NCI-H1930 (cell line): ENCODE results near the gene AATK.

Source experiments
- DNase-seq, 2 experiments: peaks; one replicate each; lab custom pipeline; 2025; lab: John Stamatoyannopoulos, UW

Gene AATK

DNA sequence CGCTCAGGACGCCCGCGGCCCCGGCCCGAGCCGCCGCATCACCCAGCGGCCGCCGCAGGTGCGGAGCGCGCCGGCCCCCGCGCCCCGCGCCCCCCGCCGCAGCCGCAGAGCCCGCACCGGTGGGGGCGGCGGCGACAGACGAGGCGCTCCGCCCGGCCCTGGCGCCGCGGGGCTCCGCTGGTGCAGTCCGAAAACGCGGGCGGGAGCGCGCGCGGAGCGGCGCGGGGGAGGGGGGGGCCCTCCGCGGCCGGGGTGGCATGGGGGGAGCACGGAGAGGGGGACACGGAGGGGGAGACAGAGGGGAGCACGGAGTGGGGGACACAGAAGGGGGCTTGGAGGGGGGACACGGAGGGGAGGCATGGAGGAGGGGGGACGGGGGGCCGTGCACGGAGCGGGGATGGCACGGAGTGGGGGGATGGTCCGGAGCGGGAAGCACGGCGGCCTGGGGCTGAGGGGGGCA, at the start of gene AATK:
AATK (minus strand) TSS at position 189 of the 460 bp plus-strand sequence. CDS start 229 bp downstream, outside the sequence.
- no peak for DNase-seq

- no peak for DNase-seq
These were observed 48.0 kb upstream of the AATK start for GRCh38 chr17:81213978-81214377.

- DNase-seq: no peak
These were observed 46.3 kb upstream of the AATK start for GRCh38 chr17:81212365-81212764.

- no peak for DNase-seq
These were observed 44.8 kb upstream of the AATK start for GRCh38 chr17:81210868-81211267.

DNA sequence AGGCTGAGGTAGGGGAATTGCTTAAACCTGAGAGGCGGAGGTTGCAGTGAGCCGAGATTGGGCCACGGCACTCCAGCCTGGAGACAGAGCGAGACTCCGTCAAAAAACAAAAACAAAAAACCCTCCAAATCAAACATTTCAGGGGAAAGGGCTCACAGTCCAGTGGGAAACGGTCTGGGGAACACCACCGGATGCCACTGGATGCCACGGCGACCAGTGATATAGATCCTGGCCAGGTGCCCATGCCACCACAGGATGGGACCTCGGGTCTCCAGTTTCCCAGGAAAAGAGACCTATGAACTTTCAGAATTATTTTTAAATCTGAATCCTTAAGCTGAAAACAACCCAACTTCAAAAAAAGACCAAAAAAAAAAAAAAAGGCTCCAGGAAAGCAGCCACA, 44.4 kb upstream of the AATK start:
- no peak for DNase-seq

DNA sequence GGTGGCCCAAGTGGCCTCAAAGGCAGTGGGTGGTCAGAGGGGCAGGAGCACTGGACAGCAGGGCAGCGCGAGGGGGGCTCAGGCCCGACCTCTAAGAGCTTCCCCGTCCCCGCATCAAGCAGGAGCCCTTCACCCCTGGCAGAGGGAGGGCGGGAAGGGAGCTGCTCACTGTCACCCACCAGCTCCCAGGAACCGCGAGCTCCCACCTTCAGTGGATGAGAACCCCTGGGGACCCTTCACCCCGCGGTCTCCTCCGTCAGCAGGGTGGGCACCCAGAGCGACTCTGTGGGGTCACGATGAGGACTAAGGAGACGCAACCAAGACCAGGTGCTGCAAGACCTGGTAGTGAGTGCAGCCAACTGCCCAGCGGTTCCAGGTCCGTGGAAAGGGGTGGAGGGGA, 43.1 kb upstream of the AATK start:
- DNase-seq: no peak

DNA sequence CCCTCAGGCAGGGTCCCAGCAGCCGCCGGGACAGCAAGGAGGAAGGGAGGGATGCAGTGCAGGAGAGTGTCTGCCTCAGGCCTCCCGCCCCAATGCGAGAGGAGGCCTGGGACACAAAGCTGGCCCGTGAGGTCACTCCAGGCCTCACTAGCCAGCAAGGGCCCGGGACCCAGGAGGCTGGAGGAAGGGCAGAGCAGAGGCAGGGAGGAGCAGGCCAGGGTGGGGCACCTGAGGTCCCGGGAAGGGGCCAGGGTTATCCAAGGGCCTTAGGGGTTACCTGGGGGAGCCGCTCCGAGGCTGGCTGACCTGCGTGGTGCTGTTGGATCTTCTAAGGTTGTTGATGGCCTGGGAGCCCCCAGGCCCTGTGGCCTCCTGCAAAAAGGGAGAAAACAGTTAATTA, 42.6 kb upstream of the AATK start:
- no peak for DNase-seq

DNA sequence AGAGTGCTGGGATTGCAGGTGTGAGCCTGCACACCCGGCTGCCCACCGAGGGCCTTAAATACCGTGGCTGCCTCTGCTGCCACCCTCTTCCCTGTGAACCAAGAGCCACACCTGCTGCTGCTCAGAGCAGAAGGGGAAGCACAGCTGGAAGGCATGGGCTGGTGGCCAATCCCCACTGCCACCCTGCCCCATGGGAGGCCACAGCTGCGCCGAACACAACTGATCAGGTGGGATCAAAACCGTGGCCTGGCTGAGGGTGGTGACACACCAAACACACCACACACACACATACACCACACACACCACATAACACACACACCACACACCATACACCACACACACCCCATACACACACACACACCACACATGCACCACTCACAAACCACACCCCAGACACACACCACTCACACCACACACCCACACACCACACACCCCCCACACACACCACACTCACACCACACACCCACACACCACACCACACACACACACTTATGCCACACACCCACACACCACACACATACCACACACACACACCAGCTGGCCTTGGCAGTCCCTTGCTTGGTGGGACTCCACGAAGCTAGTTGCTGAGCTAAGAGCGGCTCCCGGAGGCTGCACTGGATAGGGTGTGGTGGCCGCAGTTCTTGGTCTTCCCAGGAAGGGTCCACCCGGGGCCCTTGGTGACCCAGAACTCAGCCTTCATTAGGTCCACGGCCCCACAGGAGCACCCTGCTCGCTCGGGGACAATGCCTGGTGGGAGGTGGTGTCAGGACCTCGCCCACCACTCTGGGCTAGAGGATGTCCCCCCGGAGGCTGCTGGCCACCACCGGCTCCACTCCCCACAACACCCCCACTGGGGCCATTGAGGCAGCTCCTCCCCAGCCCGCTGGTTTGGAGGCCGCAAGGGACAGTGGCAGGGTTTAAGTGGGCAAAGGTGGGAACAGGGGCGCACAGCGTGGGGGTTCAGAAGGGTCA, 41.9 kb upstream of the AATK start:
- no peak for DNase-seq

GRCh38 chr17:81206657-81207056, 40.6 kb upstream of the AATK start:
- DNase-seq: no peak

- DNase-seq: no peak
These were observed 40.1 kb upstream of the AATK start for GRCh38 chr17:81206166-81206565.

DNA sequence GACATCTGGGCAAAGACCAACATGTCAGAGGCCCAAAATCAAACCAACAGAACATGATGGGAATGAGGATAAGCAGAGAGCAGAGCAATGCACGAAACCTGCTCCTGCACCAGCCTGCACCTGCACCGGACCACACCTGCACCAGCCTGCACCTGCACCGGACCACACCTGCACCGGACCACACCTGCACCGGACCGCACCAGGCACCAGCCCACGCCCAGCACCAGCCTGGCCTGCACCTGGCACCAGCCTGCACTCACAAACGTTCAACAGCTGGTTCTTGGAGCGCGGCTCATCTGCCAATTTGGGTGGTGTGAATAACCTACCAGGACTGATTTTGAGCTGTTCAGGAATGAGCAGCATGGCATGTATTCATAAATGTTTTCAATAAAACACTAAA, 38.6 kb upstream of the AATK start:
- no peak for DNase-seq

- no peak for DNase-seq
These were observed 37.1 kb upstream of the AATK start for GRCh38 chr17:81203136-81203535.

DNA sequence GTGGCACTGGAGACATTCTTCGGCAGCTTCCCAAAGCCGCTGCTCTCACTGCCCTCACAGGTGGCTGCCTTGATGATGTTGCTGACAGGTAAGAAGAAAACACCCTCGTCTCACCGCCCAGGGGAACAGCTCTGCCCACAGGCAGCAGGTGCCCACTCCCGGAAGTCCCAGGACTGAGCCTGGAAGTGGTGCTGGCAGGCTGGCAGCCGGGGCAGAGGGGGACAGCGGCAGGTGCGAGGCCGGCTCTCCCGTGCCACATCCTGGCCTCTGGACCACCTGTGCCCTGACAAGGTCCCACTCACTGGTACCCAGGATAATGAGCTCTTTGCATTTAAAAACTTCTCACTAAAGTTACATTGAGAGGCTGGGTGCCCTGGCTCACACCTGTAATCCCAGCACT, 36.3 kb upstream of the AATK start:
- DNase-seq: no peak

GRCh38 chr17:81200695-81201580, 34.9 kb upstream of the AATK start:
- DNase-seq: no peak

GRCh38 chr17:81200201-81200600, 34.2 kb upstream of the AATK start:
- no peak for DNase-seq

GRCh38 chr17:81199482-81199830, 33.4 kb upstream of the AATK start:
- no peak for DNase-seq

DNA sequence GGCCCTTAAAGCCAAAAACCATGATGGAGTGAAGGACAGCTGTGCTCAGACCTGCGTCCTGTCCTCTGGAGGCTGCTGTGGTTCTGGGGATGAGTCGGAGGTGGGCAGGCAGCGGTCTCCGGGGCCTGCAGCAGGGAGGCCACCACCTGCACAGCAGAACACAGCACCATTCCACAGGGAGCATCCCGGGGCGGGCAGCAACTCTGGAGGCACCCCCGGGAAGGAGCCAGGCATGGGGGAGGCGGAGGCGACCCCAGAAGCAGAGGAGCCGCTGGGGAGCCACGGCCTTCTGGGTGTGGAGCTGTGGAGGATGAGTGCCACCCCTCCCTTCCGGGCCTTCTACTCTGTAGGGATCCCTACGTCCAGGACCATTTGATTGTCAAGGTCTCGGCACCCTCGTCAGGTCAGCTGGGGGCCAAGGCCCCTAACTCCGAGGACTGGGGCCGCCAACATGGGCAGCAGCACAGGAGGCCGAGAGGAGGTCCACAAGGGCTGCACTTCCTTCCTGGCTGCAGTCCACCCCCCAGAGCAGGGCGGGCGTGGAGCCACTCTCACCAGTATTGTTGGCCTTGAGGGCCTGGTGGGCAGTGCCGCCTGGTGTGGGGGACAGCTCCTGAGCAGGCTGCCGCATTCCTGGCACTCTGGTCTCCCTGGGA, 32.9 kb upstream of the AATK start:
- no peak for DNase-seq

- DNase-seq: no peak
These were observed 31.9 kb upstream of the AATK start for GRCh38 chr17:81197831-81198490.

DNA sequence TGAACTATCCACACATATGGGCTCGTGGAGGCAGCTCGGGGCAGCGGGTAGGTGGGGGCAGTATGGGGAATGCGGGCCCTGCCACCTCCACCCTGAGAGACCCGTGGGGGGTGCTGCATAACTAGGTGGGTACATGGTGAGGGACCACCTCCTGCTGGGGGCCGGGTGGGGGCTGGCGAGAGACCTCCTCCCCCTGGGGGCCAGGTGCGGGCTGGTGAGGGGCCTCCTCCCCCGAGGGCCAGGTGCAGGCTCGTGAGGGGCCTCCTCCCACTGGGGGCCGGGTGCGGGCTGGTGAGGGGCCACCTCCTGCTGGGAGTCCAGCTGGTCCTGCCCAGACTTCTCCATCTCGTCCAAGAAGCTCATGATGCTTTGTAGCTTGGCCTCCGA, 31.4 kb upstream of the AATK start:
- DNase-seq: no peak

DNA sequence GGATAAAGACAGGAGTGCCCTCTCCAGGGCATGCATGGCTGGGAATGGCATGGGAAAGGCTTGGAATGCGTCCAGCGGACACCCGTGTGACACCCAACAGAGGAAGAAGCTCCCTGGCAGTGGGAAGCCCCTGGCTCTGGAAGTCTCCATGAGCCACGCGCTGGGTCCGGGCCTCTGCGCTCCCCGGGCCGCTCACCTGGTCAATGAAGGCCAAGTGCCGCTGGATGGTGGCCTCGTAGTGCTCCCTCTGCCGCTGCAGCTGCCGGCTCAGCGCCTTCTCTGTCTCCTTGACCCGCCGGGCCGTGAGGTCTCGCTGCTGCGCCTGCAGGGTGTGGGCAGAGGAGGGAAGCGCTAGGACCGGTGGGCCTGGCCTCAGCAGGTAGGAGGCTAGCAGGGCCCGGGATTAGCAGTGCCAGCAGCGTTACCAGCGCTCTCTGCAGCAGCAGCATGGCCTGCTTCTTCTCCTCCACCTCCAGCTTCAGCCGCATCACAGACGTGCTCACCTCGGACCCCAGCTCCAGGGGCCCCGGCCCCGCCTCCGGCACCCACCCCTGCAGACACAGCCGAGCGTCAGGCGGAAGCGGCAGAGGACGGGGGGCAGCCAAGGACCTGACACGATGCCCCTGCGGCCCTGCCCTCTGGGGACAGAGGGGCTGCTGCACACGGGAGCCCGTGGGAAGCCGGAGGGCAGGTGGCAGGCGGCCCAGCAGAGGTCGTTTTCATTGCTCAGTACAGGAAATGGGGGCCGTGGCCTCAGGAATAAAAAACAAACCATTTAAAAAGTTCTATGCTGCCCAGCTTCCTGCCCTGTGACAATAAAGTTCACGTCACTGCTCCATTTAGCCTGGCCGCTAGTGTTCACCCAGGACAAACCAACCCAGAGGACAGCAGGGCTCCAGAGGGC, 30.7 kb upstream of the AATK start:
- no peak for DNase-seq
